Measurements from ENCODE around the gene RNF144A.

The RNF144A gene

GRCh38 chr2:7037340-7038333 lies 120.4 kb downstream of the RNF144A start:
- no peaks in the 10 kb centered on the region for H3K9me2 ChIP-seq (replicated peaks; ENCODE audit: low read depth, low read length)
- no peaks in the 10 kb centered on the region for H3K27me3 ChIP-seq (ENCODE audit: insufficient read depth, low read length, poor library complexity, severe bottlenecking)
- H3K4me1 ChIP-seq (ENCODE audit: insufficient read depth, low read length, poor library complexity, severe bottlenecking): no peaks in the 10 kb centered on the region
- no peaks in the 10 kb centered on the region for H4K20me1 ChIP-seq (ENCODE audit: insufficient read depth, low read length, poor library complexity, severe bottlenecking)
- no peaks in the 10 kb centered on the region for H3F3A ChIP-seq (ENCODE audit: low read depth)
- no peaks in the 10 kb centered on the region for H3K9me3 ChIP-seq (ENCODE audit: insufficient read depth, low read depth, low read length)
- H3K9ac ChIP-seq (ENCODE audit: low read depth, low read length, poor library complexity, severe bottlenecking): no peak overlapping the region
- peaks cover 10% of the 10 kb centered on the region; the same call in 1 of the 2 replicates for H3K36me3 ChIP-seq (ENCODE audit: insufficient read depth, low read length)
- H3K4me2 ChIP-seq (ENCODE audit: low read depth, low read length, poor library complexity, severe bottlenecking): no peak overlapping the region
- no peak overlapping the region for H3K4me3 ChIP-seq (ENCODE audit: low read length, poor library complexity, severe bottlenecking)
- no peak overlapping the region for H2AFZ ChIP-seq (ENCODE audit: low read length)
- peak; percentile 90 for TF ChIP-seq CTCF (conservative IDR thresholded peaks at IDR 0.05; ENCODE audit: low read length)
- TF ChIP-seq EZH2phosphoT487 (IDR thresholded peaks at IDR 0.05; ENCODE audit: borderline replicate concordance): no peak
- no peaks in the 10 kb centered on the region for H3K79me2 ChIP-seq (ENCODE audit: insufficient read depth, low read length)

- no peaks in the 10 kb centered on the region for H3K9me2 ChIP-seq (replicated peaks; ENCODE audit: low read depth, low read length)
- TF ChIP-seq CTCF (conservative IDR thresholded peaks at IDR 0.05; ENCODE audit: low read length): no peak
- no peak for TF ChIP-seq EZH2phosphoT487 (IDR thresholded peaks at IDR 0.05; ENCODE audit: borderline replicate concordance)
- no peaks in the 10 kb centered on the region for H4K20me1 ChIP-seq (ENCODE audit: insufficient read depth, low read length, poor library complexity, severe bottlenecking)
- no peak overlapping the region for H2AFZ ChIP-seq (ENCODE audit: low read length)
- H3K27me3 ChIP-seq (ENCODE audit: insufficient read depth, low read length, poor library complexity, severe bottlenecking): no peaks in the 10 kb centered on the region
- no peak overlapping the region for H3K4me3 ChIP-seq (ENCODE audit: low read length, poor library complexity, severe bottlenecking)
- peaks cover 10% of the 10 kb centered on the region; the same call in 1 of the 2 replicates for H3K36me3 ChIP-seq (ENCODE audit: insufficient read depth, low read length)
- H3K9ac ChIP-seq (ENCODE audit: low read depth, low read length, poor library complexity, severe bottlenecking): no peak overlapping the region
- no peak overlapping the region for H3K4me2 ChIP-seq (ENCODE audit: low read depth, low read length, poor library complexity, severe bottlenecking)
- peaks cover under 1% of the 10 kb centered on the region for H3K4me1 ChIP-seq (ENCODE audit: insufficient read depth, low read length, poor library complexity, severe bottlenecking)
- H3K79me2 ChIP-seq (ENCODE audit: insufficient read depth, low read length): no peaks in the 10 kb centered on the region
- H3K9me3 ChIP-seq (ENCODE audit: insufficient read depth, low read depth, low read length): no peaks in the 10 kb centered on the region
- no peaks in the 10 kb centered on the region for H3F3A ChIP-seq (ENCODE audit: low read depth)
These were observed 123.3 kb downstream of the RNF144A start for GRCh38 chr2:7040547-7040946.

GRCh38 chr2:7041421-7041820 lies 124.2 kb downstream of the RNF144A start:
- H4K20me1 ChIP-seq (ENCODE audit: insufficient read depth, low read length, poor library complexity, severe bottlenecking): no peaks in the 10 kb centered on the region
- H3K9ac ChIP-seq (ENCODE audit: low read depth, low read length, poor library complexity, severe bottlenecking): no peak overlapping the region
- H2AFZ ChIP-seq (ENCODE audit: low read length): no peak overlapping the region
- H3K79me2 ChIP-seq (ENCODE audit: insufficient read depth, low read length): no peaks in the 10 kb centered on the region
- H3K27me3 ChIP-seq (ENCODE audit: insufficient read depth, low read length, poor library complexity, severe bottlenecking): no peaks in the 10 kb centered on the region
- peaks cover 10% of the 10 kb centered on the region; the same call in 1 of the 2 replicates for H3K36me3 ChIP-seq (ENCODE audit: insufficient read depth, low read length)
- TF ChIP-seq CTCF (conservative IDR thresholded peaks at IDR 0.05; ENCODE audit: low read length): no peak
- TF ChIP-seq EZH2phosphoT487 (IDR thresholded peaks at IDR 0.05; ENCODE audit: borderline replicate concordance): no peak
- H3K4me2 ChIP-seq (ENCODE audit: low read depth, low read length, poor library complexity, severe bottlenecking): no peak overlapping the region
- no peaks in the 10 kb centered on the region for H3F3A ChIP-seq (ENCODE audit: low read depth)
- H3K9me2 ChIP-seq (replicated peaks; ENCODE audit: low read depth, low read length): no peaks in the 10 kb centered on the region
- H3K4me1 ChIP-seq (ENCODE audit: insufficient read depth, low read length, poor library complexity, severe bottlenecking): peaks cover 9% of the 10 kb centered on the region
- H3K4me3 ChIP-seq (ENCODE audit: low read length, poor library complexity, severe bottlenecking): no peak overlapping the region
- no peaks in the 10 kb centered on the region for H3K9me3 ChIP-seq (ENCODE audit: insufficient read depth, low read depth, low read length)
